ENCODE data around the gene RAPGEF3.

DNA sequence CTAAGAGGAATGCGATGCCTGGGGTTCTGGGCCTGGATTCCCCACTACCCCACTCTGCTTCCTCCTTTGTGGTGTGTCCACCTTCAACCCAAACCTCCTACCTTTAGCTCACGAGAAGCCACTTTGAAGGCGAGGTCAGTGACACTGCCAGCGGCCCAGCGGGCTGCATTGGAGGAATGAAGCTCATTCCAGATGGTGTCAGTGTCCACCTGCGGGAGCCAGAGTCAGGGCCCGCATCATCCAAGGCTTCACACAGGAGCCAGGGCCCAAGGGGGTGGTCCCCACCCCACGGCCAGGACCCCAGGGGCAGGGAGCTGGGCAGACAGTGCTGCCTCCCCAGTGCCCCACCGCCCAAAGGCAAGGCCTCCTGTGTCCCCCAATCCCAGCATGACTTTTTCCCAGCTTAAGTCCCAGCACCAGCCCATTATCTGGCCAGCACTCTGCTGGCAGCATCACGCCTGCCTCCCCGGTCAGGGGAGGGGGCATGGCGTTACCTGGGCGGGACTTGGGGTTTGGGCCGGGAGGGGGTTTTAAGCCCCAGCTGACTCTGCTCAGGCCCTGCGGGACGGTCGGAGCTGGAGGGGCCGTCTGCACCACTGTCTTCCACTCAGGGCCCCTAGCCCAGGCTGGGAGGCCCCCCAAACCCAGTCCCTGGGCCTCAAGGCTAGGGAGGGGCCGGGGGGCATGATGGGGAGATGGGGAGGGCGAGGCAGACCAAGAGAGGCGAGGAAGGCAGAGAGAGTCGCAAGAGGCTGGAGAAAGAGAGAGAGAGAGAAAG is 31.2 kb upstream of the RAPGEF3 start:
- TF ChIP-seq CTCF (IDR thresholded peaks at IDR 0.05; ENCODE audit: low read depth, low read length, missing input control), result no peak
- no peak for TF ChIP-seq FOXA1 (IDR thresholded peaks at IDR 0.05)
- no peak for TF ChIP-seq RAD21 (IDR thresholded peaks at IDR 0.05)
